ENCODE measurements around the gene KRT6B.

DNA sequence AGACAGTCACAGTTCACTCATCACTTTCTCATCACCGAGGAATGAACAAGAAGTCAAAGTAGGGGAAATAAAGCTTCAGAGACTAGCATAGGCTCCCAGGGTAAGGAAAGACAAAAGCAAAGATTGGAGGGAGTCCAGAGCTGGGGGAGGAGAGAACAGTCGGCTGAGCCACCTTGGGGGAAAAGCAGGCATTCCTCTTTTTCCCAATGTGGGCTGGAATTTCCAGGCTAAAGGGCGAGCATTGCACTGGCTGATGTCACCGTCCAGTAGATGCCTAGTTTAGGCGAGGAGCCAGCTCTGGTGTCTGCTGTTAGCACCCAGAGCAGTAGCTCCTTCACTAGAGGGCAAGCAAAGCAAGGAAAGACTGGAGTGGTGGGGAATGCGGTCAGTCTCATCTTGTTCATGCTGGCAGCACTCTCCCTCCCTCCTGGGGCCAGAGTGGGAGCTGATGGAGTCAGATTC is 9.3 kb downstream of the KRT6B start:
- TF ChIP-seq POLR2A (IDR thresholded peaks at IDR 0.05; ENCODE audit: borderline replicate concordance, extremely low read depth, insufficient read depth, insufficient read length): no peak
- TF ChIP-seq, protein P1, sequence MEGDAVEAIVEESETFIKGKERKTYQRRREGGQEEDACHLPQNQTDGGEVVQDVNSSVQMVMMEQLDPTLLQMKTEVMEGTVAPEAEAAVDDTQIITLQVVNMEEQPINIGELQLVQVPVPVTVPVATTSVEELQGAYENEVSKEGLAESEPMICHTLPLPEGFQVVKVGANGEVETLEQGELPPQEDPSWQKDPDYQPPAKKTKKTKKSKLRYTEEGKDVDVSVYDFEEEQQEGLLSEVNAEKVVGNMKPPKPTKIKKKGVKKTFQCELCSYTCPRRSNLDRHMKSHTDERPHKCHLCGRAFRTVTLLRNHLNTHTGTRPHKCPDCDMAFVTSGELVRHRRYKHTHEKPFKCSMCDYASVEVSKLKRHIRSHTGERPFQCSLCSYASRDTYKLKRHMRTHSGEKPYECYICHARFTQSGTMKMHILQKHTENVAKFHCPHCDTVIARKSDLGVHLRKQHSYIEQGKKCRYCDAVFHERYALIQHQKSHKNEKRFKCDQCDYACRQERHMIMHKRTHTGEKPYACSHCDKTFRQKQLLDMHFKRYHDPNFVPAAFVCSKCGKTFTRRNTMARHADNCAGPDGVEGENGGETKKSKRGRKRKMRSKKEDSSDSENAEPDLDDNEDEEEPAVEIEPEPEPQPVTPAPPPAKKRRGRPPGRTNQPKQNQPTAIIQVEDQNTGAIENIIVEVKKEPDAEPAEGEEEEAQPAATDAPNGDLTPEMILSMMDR (IDR thresholded peaks at IDR 0.05 in 2 of 3, conservative IDR thresholded peaks at IDR 0.05 in 1 of 3; ENCODE audit: borderline replicate concordance in 1 of 3, insufficient read depth in 1 of 3, low read depth in 2 of 3, low read length in 2 of 3): peak; percentile 21 to 28 (median 22); a peak in 1 of 6 replicates
- peak; percentile 50; the same call in 1 of the 2 replicates for TF ChIP-seq POLR2AphosphoS5 (IDR thresholded peaks at IDR 0.05; ENCODE audit: low read depth, low read length)
- TF ChIP-seq SP1 (IDR thresholded peaks at IDR 0.05; ENCODE audit: low read depth): peak; percentile 53; the same call in 1 of the 2 replicates
- TF ChIP-seq EZH2 (IDR thresholded peaks at IDR 0.05): no peak
- TF ChIP-seq SIN3A (IDR thresholded peaks at IDR 0.05; ENCODE audit: low read depth): peak; percentile 53; the same call in 1 of the 2 replicates
- TF ChIP-seq, protein P2, sequence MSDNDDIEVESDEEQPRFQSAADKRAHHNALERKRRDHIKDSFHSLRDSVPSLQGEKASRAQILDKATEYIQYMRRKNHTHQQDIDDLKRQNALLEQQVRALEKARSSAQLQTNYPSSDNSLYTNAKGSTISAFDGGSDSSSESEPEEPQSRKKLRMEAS (IDR thresholded peaks at IDR 0.05): no peak; the same call in 1 of the 2 replicates
- no peak for TF ChIP-seq JUND (IDR thresholded peaks at IDR 0.05)
- no peak for TF ChIP-seq YY1 (IDR thresholded peaks at IDR 0.05; ENCODE audit: extremely low read depth, insufficient replicate concordance, low read depth, low read length)
- 0 out of 2 replicates have a peak, but pooled peaks have one; percentile 33 for TF ChIP-seq SRF (IDR thresholded peaks at IDR 0.05; ENCODE audit: low read depth)
- no peak for TF ChIP-seq ZFX (IDR thresholded peaks at IDR 0.05)
- TF ChIP-seq CEBPB (IDR thresholded peaks at IDR 0.05; ENCODE audit: low read depth): peak; percentile 66
- no peak for TF ChIP-seq EZH2phosphoT487 (IDR thresholded peaks at IDR 0.05; ENCODE audit: borderline replicate concordance)
- TF ChIP-seq TCF7L2 (IDR thresholded peaks at IDR 0.05; ENCODE audit: borderline replicate concordance, extremely low read depth, insufficient read depth, insufficient read length): no peak
